B cell (primary cell): Measurements from ENCODE around the gene TRIO. TPM values are rescaled to one million over a fixed set of nuclear protein-coding genes. Genes with fewer than 3 reads are reported as not detected.

Experiments used
- ATAC-seq: fragments of 200-7000 bp; cut with Tn5 transposase; one replicate; pipeline ENCODE4 v1.10.0; 2021; ENCODE audit warnings: low read depth, mild to moderate bottlenecking, moderate number of reproducible peaks, moderate library complexity
- CTCF ChIA-PET: fragments of 350-600 bp; sonication (Branson Sonifier 250); formaldehyde crosslinking; loops from one replicate; lab custom pipeline; 2021; ENCODE audit warnings: antibody characterized with exemption, inconsistent platforms; lab: Charles Lee
- POLR2A ChIA-PET: fragments of 350-600 bp; sonication (Branson Sonifier 250); formaldehyde crosslinking; loops from one replicate; lab custom pipeline; 2021; ENCODE audit warnings: antibody characterized with exemption; lab: Charles Lee
- DNase-seq: peaks from one replicate; pipeline ENCODE4 v3.0.0; 2013
- H2AFZ ChIP-seq: 2 replicates; pipeline ENCODE4 v1.6.1; 2012; ENCODE audit warnings: mild to moderate bottlenecking, low read depth, low read length; ENCODE audit not compliant: insufficient read depth, poor library complexity, severe bottlenecking
- H3K27ac ChIP-seq, 2 donors: 1 replicate in 1 of 2; 2 replicates in 1 of 2; pipeline ENCODE4 v1.5.1; 2012 to 2013; ENCODE audit warnings: low read length in 2 of 2, mild to moderate bottlenecking in 2 of 2, moderate library complexity in 1 of 2
- H3K27me3 ChIP-seq, 4 experiments: fragments of 200-600 bp in 1 of 4; sonication (generic) in 1 of 4; replicated peaks in 1 of 4; 1 replicate in 2 of 4; 2 replicates in 2 of 4; pipeline versions ENCODE4 v1.6.1 to v1.7.0; 2013 to 2016; ENCODE audit warnings: low read length in 3 of 4, mild to moderate bottlenecking in 2 of 4, mixed read lengths in 1 of 4, moderate library complexity in 1 of 4; ENCODE audit not compliant: insufficient read depth in 4 of 4, control insufficient read depth in 3 of 4; ENCODE audit errors: control extremely low read depth in 1 of 4
- H3K36me3 ChIP-seq, 2 experiments: replicated peaks in 1 of 2; 1 replicate in 1 of 2; 2 replicates in 1 of 2; pipeline versions ENCODE4 v1.6.1 to v1.7.1; 2013; ENCODE audit warnings: low read length in 1 of 2; ENCODE audit not compliant: insufficient read depth in 2 of 2, control insufficient read depth in 1 of 2; ENCODE audit errors: control extremely low read depth in 1 of 2, extremely low read depth in 1 of 2
- H3K4me1 ChIP-seq, 2 donors: fragments of 200-600 bp in 1 of 2; sonication (generic) in 1 of 2; 1 replicate in 1 of 2; 2 replicates in 1 of 2; pipeline versions ENCODE4 v1.5.1 to v1.6.1; 2013 to 2017; ENCODE audit warnings: low read length in 2 of 2; ENCODE audit not compliant: control insufficient read depth in 2 of 2, insufficient read depth in 2 of 2
- H3K4me2 ChIP-seq: replicated peaks from 2 replicates; pipeline ENCODE3; 2012; ENCODE audit warnings: mild to moderate bottlenecking, low read depth, low read length; ENCODE audit not compliant: poor library complexity, severe bottlenecking
- H3K4me3 ChIP-seq, 5 experiments: fragments of 200-600 bp in 1 of 5; sonication (generic) in 1 of 5; 1 replicate in 3 of 5; 2 replicates in 2 of 5; pipeline versions ENCODE4 v1.5.1 to v1.7.0; 2011 to 2016; ENCODE audit warnings: low read length in 4 of 5, mild to moderate bottlenecking in 4 of 5, low read depth in 2 of 5, control low read depth in 1 of 5, moderate library complexity in 1 of 5; ENCODE audit not compliant: insufficient read depth in 1 of 5; ENCODE audit errors: control extremely low read depth in 1 of 5, extremely low read depth in 1 of 5
- H3K79me2 ChIP-seq: fragments of 200-600 bp; sonication (generic); one replicate; pipeline ENCODE4 v1.6.0; 2016; ENCODE audit warnings: low read length; ENCODE audit not compliant: control insufficient read depth, insufficient read depth
- H3K9ac ChIP-seq: fragments of 200-600 bp; sonication (generic); 2 replicates; pipeline ENCODE4 v1.6.1; 2017; ENCODE audit warnings: mild to moderate bottlenecking, low read length, moderate library complexity
- H3K9me3 ChIP-seq, 3 donors: one replicate each; pipeline versions ENCODE4 v1.6.1 to v1.7.1; 2013; ENCODE audit warnings: low read length in 2 of 3; ENCODE audit not compliant: control insufficient read depth in 2 of 3, insufficient read depth in 1 of 3; ENCODE audit errors: control extremely low read depth in 1 of 3
- H4K20me1 ChIP-seq: 2 replicates; pipeline ENCODE4 v1.6.0; 2012; ENCODE audit warnings: mild to moderate bottlenecking, low read length; ENCODE audit not compliant: insufficient read depth, control insufficient read depth, poor library complexity, severe bottlenecking
- H3K27ac Mint-ChIP-seq: one replicate; pipeline ENCODE4 v1.8.0; 2021; ENCODE audit warnings: mixed read lengths
- H3K27me3 Mint-ChIP-seq: one replicate; pipeline ENCODE4 v1.8.0; 2021; ENCODE audit warnings: mixed read lengths
- H3K4me1 Mint-ChIP-seq: one replicate; pipeline ENCODE4 v1.8.0; 2021; ENCODE audit warnings: mixed read lengths
- H3K4me3 Mint-ChIP-seq: one replicate; pipeline ENCODE4 v1.8.0; 2021; ENCODE audit warnings: mixed read lengths
- H3K9me3 Mint-ChIP-seq: one replicate; pipeline ENCODE4 v1.8.0; 2022; ENCODE audit warnings: mixed read lengths; ENCODE audit not compliant: insufficient read depth
- EZH2 ChIP-seq: IDR thresholded peaks from 2 replicates; pipeline ENCODE4 v1.6.1; 2012; ENCODE audit warnings: borderline replicate concordance, low read depth, mild to moderate bottlenecking, moderate library complexity, low read length; ENCODE audit not compliant: insufficient read depth, poor library complexity, severe bottlenecking
- WGBS: methylation state at CpG from one replicate; pipeline ENCODE4 v1.1.5; 2013; ENCODE audit warnings: missing lambda C conversion rate; ENCODE audit not compliant: insufficient coverage; 5-methylcytosine and 5-hydroxymethylcytosine counted together
- intact Hi-C: fragments of 100-400 bp; cut with micrococcal nuclease; formaldehyde crosslinking; loops from one replicate; pipeline ENCODE4 v1.10.0; 2022
- polyA plus RNA-seq: library from polyadenylated mRNA; depleted of rRNA; stranded (reverse); fragments of >200 nt; gene quantifications from 2 replicates; pipeline ENCODE4 v1.2.3, GENCODE V29; 2012
- total RNA-seq, 2 donors: library from RNA; stranded (reverse); fragments of 120-200 nt in 1 of 2; gene quantifications; 1 replicate in 1 of 2; 2 replicates in 1 of 2; pipeline versions ENCODE4 v1.2.3 to v1.2.4, GENCODE V29; 2013 to 2022
- TF ChIP-seq, protein P1 (sequence below): fragments of 200-600 bp; IDR thresholded peaks from one replicate; pipeline ENCODE4 v1.8.0; 2022; ENCODE audit warnings: antibody characterized with exemption, mild to moderate bottlenecking

TRIO gene
- total and polyA plus RNA-seq, 2 donors (not counting 1 experiment from before 2014, with no cell fraction given), result 90.5 to 479 TPM

DNA sequence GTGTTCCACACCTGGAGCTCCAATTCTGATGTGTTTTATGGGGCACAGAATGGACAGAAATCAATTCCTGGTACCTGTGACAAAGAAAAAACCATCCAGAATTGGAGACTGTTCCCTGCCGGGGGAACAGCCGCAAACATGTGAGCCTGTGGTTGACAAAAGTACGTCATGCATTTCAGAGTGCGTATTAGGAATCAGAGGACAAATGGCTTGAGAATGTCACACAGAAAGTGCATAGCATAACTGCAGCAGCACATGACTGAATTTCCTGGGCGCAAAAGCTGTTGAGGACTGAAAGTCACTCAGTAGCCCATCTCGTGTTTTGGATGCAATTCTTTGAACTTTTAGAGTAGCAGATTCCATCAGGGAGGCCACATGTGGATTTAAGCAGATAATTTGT, 85.1 kb downstream of the TRIO start:
- Histone ChIP-seq H2AFZ (no peak overlapping the region), H4K20me1 (peaks cover 64% of the 10 kb centered on the region), H3K79me2 (peaks cover 94% of the 10 kb centered on the region), H3K36me3 (no peaks in the 10 kb centered on the region), H3K9me3 (no peaks in the 10 kb centered on the region), H3K4me3 (no peak overlapping the region), H3K9ac (no peak overlapping the region), H3K4me1 (peaks cover 9 to 17% of the 10 kb centered on the region in 2 donors), H3K27ac (no peak overlapping the region), H3K27me3 (no peaks in the 10 kb centered on the region), H3K4me2 (no peak overlapping the region)
- no peak for DNase-seq
- intact Hi-C loops, result no loop called here
- H3K4me3 Mint-ChIP-seq, result no peak overlapping the region
- H3K27me3 Mint-ChIP-seq, result no peaks in the 10 kb centered on the region
- POLR2A ChIA-PET, result no interaction called here
- ATAC-seq, result no peak
- peaks cover 75% of the 10 kb centered on the region for H3K4me1 Mint-ChIP-seq
- H3K9me3 Mint-ChIP-seq, result no peaks in the 10 kb centered on the region
- TF ChIP-seq EZH2, result no peak
- TF ChIP-seq, protein P1, sequence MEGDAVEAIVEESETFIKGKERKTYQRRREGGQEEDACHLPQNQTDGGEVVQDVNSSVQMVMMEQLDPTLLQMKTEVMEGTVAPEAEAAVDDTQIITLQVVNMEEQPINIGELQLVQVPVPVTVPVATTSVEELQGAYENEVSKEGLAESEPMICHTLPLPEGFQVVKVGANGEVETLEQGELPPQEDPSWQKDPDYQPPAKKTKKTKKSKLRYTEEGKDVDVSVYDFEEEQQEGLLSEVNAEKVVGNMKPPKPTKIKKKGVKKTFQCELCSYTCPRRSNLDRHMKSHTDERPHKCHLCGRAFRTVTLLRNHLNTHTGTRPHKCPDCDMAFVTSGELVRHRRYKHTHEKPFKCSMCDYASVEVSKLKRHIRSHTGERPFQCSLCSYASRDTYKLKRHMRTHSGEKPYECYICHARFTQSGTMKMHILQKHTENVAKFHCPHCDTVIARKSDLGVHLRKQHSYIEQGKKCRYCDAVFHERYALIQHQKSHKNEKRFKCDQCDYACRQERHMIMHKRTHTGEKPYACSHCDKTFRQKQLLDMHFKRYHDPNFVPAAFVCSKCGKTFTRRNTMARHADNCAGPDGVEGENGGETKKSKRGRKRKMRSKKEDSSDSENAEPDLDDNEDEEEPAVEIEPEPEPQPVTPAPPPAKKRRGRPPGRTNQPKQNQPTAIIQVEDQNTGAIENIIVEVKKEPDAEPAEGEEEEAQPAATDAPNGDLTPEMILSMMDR, result no peak
- WGBS, result 98% methylated on average over 5 of the region's 6 CpGs
- no peak overlapping the region for H3K27ac Mint-ChIP-seq
- CTCF ChIA-PET, result no interaction called here

DNA sequence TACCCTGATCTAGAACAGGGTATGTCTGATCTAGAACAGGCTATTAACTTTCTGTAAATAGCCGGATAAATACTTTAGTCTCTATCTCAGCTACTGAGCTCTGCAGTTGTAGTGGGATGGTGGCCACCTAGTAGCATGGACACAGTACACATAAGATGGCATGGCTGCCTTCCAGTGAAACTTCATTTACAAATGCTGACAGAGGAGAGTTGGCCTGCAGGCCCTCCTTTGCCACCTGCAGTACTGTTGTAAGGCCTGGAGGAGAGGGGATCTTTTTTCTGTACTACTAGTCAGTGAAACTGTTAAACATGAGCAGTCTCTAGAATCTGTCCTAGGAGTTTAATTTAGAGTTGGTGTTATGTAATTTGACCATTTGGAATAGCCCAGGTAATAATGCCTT, 86.0 kb downstream of the TRIO start:
- Histone ChIP-seq H3K9ac (no peak overlapping the region), H3K36me3 (no peaks in the 10 kb centered on the region), H3K4me3 (no peak overlapping the region), H4K20me1 (peaks cover 67% of the 10 kb centered on the region), H3K4me1 (peaks cover 3 to 12% of the 10 kb centered on the region in 2 donors), H3K27ac (no peak overlapping the region), H3K79me2 (peaks cover 98% of the 10 kb centered on the region), H3K27me3 (no peaks in the 10 kb centered on the region), H2AFZ (no peak overlapping the region), H3K9me3 (no peaks in the 10 kb centered on the region), H3K4me2 (no peak overlapping the region)
- intact Hi-C loops, result no loop called here
- Mint-ChIP-seq H3K9me3 (no peaks in the 10 kb centered on the region), H3K27me3 (no peaks in the 10 kb centered on the region), H3K4me3 (no peak overlapping the region), H3K27ac (peak overlapping the region; percentile 66), H3K4me1 (peaks cover 75% of the 10 kb centered on the region)
- no peak for ATAC-seq
- no peak for TF ChIP-seq EZH2
- TF ChIP-seq, protein P1, result no peak
- ChIA-PET CTCF (no interaction called here), POLR2A (no interaction called here)
- DNase-seq, result no peak
- WGBS, result 100% methylated on average over 1 of the region's 1 CpG
